LNCaP clone FGC (cell line): ENCODE results near the gene EID3.
"Not testable (repeated sequence)": the region's sequence is repeated elsewhere in the genome, so short reads cannot be mapped to it uniquely, and the experiment has no call there.

Source experiments
- DNase-seq: peaks from one replicate; pipeline ENCODE4 v3.0.0-alpha.2; 2011; ENCODE audit warnings: low read depth
- H3K4me3 ChIP-seq: 2 replicates; pipeline ENCODE4 v1.5.1; 2011; ENCODE audit warnings: mild to moderate bottlenecking, low read depth, low read length, control low read depth
- CTCF ChIP-seq: IDR thresholded peaks from 2 replicates; pipeline ENCODE4 v1.5.1; 2012; ENCODE audit warnings: mild to moderate bottlenecking; ENCODE audit not compliant: control insufficient read depth, insufficient read depth; ENCODE audit errors: extremely low read depth

The EID3 gene

DNA sequence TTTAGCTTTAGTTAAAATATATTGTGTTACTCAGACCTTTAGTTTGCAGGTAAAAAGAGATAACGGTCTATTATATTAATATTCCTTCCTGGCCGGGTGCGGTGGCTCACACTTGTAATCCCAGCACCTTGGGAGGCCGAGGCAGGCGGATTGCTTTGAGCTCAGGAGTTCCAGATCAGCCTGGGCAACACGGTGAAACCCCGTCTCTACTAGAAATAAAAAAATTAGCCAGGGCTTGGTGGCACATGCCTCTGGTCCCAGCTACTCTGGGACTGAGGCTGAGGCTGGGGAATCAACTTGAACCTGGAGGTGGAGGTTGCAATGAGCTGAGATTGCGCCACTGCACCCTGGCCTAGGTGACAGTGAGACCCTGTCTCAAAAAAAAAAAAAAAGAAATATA, 13.2 kb upstream of the EID3 start:
- TF ChIP-seq CTCF, result no peak
- H3K4me3 ChIP-seq, result no peak overlapping the region
- DNase-seq, result no peak

GRCh38 chr12:104290855-104291254, 12.7 kb upstream of the EID3 start:
- DNase-seq, result no peak
- no peak overlapping the region for H3K4me3 ChIP-seq
- no peak for TF ChIP-seq CTCF

DNA sequence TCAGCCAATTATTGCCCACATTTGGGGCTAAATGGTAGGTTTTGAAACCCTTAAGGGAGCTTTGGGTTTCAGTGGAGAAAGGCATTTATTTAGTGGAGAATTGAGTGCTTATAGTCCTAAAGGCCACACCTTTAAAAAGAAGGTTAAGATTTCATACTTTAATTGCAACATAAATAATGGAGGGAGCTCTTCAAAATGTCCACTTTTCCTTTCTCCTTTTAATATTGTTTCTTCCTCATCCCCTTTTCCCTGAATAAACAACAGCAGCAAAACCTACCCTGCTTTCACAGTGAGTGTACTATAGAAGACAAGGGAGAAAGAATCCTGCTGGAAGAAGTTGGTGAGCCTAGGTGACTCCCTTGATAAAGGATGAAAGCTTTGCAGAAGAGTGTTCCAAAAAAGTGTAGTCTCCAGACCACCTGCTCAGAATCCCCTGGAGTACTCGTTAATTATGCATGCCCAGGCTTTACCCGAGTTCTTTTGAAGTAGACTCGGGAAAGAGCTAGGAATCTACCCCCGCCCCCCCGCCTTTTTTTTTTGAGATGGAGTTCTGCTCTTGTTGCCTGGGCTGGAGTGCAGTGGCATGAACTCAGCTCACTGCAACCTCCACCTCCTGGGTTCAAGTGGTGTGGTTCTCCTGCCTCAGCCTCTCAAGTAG, 11.5 kb upstream of the EID3 start:
- DNase-seq, result no peak
- H3K4me3 ChIP-seq, result no peak overlapping the region

GRCh38 chr12:104292872-104293794, 10.4 kb upstream of the EID3 start:
- no peak overlapping the region for H3K4me3 ChIP-seq
- DNase-seq, result no peak
- TF ChIP-seq CTCF, result no peak

More for the DNA sequence above, 11.5 kb upstream of the EID3 start:
- TF ChIP-seq CTCF, result no peak

GRCh38 chr12:104294158-104294859, 9.2 kb upstream of the EID3 start:
- DNase-seq, result not testable (repeated sequence)
- H3K4me3 ChIP-seq, result peak overlapping the region; percentile 10; the same call in 1 of the 2 replicates
- TF ChIP-seq CTCF, result peak; percentile 18; the same call in 1 of the 2 replicates

- DNase-seq, result no peak
- H3K4me3 ChIP-seq, result peak overlapping the region; percentile 10; the same call in 1 of the 2 replicates
- TF ChIP-seq CTCF, result no peak
Observed at GRCh38 chr12:104294927-104295668, 8.4 kb upstream of the EID3 start.
